ENCODE measurements around the gene CYB5A. TPM values are rescaled to one million over a fixed set of nuclear protein-coding genes. Genes with fewer than 3 reads are reported as not detected.

CYB5A gene
- total and polyA plus RNA-seq, 9 of the 15 experiments (the other 6 are each of a cell fraction or from before 2014, with no cell fraction given) = 11.9 to 22.6 (median 14.1) TPM

- no peak for TF ChIP-seq NCOA4 (IDR thresholded peaks at IDR 0.05; ENCODE audit: partially characterized antibody)
- TF ChIP-seq SAFB (IDR thresholded peaks at IDR 0.05; ENCODE audit: borderline replicate concordance, low read depth, low read length) = peak; percentile 81
- TF ChIP-seq POLR2A (conservative IDR thresholded peaks at IDR 0.05) = no peak
- no peak for TF ChIP-seq KDM4B (IDR thresholded peaks at IDR 0.05; ENCODE audit: borderline replicate concordance in 2 of 2, low read depth in 1 of 2)
- TF ChIP-seq NFYB (IDR thresholded peaks at IDR 0.05; ENCODE audit: extremely low read depth, insufficient read length) = peak; percentile 18
- no peak for TF ChIP-seq AFF1 (IDR thresholded peaks at IDR 0.05; ENCODE audit: low read depth in 1 of 2, partially characterized antibody in 2 of 2)
- no peak for TF ChIP-seq TCF7 (IDR thresholded peaks at IDR 0.05; ENCODE audit: borderline replicate concordance)
- TF ChIP-seq BACH1 (tag; IDR thresholded peaks at IDR 0.05) = no peak
- TF ChIP-seq SNAPC5 (CRISPR knock-in tag; IDR thresholded peaks at IDR 0.05) = no peak
- TF ChIP-seq EP300 (IDR thresholded peaks at IDR 0.05; ENCODE audit: low read length) = no peak
- TF ChIP-seq, protein P1, sequence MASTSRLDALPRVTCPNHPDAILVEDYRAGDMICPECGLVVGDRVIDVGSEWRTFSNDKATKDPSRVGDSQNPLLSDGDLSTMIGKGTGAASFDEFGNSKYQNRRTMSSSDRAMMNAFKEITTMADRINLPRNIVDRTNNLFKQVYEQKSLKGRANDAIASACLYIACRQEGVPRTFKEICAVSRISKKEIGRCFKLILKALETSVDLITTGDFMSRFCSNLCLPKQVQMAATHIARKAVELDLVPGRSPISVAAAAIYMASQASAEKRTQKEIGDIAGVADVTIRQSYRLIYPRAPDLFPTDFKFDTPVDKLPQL (IDR thresholded peaks at IDR 0.05; ENCODE audit: extremely low read depth, insufficient read length) = no peak
- TF ChIP-seq, protein P2, sequence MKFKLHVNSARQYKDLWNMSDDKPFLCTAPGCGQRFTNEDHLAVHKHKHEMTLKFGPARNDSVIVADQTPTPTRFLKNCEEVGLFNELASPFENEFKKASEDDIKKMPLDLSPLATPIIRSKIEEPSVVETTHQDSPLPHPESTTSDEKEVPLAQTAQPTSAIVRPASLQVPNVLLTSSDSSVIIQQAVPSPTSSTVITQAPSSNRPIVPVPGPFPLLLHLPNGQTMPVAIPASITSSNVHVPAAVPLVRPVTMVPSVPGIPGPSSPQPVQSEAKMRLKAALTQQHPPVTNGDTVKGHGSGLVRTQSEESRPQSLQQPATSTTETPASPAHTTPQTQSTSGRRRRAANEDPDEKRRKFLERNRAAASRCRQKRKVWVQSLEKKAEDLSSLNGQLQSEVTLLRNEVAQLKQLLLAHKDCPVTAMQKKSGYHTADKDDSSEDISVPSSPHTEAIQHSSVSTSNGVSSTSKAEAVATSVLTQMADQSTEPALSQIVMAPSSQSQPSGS (CRISPR knock-in tag; IDR thresholded peaks at IDR 0.05) = no peak
- TF ChIP-seq RHOXF2B (CRISPR knock-in tag; conservative IDR thresholded peaks at IDR 0.05) = no peak
- TF ChIP-seq, protein P3, sequence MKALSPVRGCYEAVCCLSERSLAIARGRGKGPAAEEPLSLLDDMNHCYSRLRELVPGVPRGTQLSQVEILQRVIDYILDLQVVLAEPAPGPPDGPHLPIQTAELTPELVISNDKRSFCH (CRISPR knock-in tag; IDR thresholded peaks at IDR 0.05) = no peak
- TF ChIP-seq, protein P3 (tag; IDR thresholded peaks at IDR 0.05) = no peak
- no peak for TF ChIP-seq RFX7 (CRISPR knock-in tag; IDR thresholded peaks at IDR 0.05)
- TF ChIP-seq ELF2 (CRISPR knock-in tag; IDR thresholded peaks at IDR 0.05) = no peak
- TF ChIP-seq, protein P4, sequence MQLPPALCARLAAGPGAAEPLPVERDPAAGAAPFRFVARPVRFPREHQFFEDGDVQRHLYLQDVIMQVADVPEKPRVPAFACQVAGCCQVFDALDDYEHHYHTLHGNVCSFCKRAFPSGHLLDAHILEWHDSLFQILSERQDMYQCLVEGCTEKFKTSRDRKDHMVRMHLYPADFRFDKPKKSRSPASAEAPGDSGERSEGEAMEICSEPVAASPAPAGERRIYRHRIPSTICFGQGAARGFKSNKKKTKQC (CRISPR knock-in tag; IDR thresholded peaks at IDR 0.05) = no peak
Measured at GRCh38 chr18:74291771-74292540, at the start of gene CYB5A (continued).
